ENCODE data around the gene IFT43. TPM values are rescaled to one million over a fixed set of nuclear protein-coding genes. Genes with fewer than 3 reads are reported as not detected.

IFT43 gene
- total RNA-seq, 1 experiment from 2014 or later = 37.9 TPM

GRCh38 chr14:76034566-76034965 is 49.0 kb downstream of the IFT43 start:
- TF ChIP-seq, protein P1, sequence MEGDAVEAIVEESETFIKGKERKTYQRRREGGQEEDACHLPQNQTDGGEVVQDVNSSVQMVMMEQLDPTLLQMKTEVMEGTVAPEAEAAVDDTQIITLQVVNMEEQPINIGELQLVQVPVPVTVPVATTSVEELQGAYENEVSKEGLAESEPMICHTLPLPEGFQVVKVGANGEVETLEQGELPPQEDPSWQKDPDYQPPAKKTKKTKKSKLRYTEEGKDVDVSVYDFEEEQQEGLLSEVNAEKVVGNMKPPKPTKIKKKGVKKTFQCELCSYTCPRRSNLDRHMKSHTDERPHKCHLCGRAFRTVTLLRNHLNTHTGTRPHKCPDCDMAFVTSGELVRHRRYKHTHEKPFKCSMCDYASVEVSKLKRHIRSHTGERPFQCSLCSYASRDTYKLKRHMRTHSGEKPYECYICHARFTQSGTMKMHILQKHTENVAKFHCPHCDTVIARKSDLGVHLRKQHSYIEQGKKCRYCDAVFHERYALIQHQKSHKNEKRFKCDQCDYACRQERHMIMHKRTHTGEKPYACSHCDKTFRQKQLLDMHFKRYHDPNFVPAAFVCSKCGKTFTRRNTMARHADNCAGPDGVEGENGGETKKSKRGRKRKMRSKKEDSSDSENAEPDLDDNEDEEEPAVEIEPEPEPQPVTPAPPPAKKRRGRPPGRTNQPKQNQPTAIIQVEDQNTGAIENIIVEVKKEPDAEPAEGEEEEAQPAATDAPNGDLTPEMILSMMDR (IDR thresholded peaks at IDR 0.05; ENCODE audit: unreplicated experiment) = no peak
- Mint-ChIP-seq H3K27me3 (ENCODE audit: unreplicated experiment) (no peaks in the 10 kb centered on the region), H3K4me3 (ENCODE audit: low read depth, unreplicated experiment) (no peak overlapping the region), H3K27ac (ENCODE audit: unreplicated experiment) (no peak overlapping the region), H3K9me3 (ENCODE audit: low read depth, unreplicated experiment) (no peaks in the 10 kb centered on the region), H3K36me3 (ENCODE audit: insufficient read depth, unreplicated experiment) (no peaks in the 10 kb centered on the region), H3K4me1 (ENCODE audit: low read depth, unreplicated experiment) (no peaks in the 10 kb centered on the region)
- DNase-seq = no peak
- intact Hi-C loops (cut with micrococcal nuclease; ENCODE audit: unreplicated experiment) = no loop called here
- no TSS peak for BruUV-seq (replicated peaks)
- CTCF ChIA-PET = no interaction called here

GRCh38 chr14:76040704-76041103 is 55.1 kb downstream of the IFT43 start:
- Mint-ChIP-seq H3K27me3 (ENCODE audit: unreplicated experiment) (no peaks in the 10 kb centered on the region), H3K36me3 (ENCODE audit: insufficient read depth, unreplicated experiment) (no peaks in the 10 kb centered on the region), H3K27ac (ENCODE audit: unreplicated experiment) (no peak overlapping the region), H3K4me3 (ENCODE audit: low read depth, unreplicated experiment) (no peak overlapping the region), H3K9me3 (ENCODE audit: low read depth, unreplicated experiment) (no peaks in the 10 kb centered on the region), H3K4me1 (ENCODE audit: low read depth, unreplicated experiment) (no peaks in the 10 kb centered on the region)
- CTCF ChIA-PET = no interaction called here
- BruUV-seq (replicated peaks) = no TSS peak
- TF ChIP-seq, protein P1 (IDR thresholded peaks at IDR 0.05; ENCODE audit: unreplicated experiment) = no peak
- DNase-seq = no peak
- intact Hi-C loops (cut with micrococcal nuclease; ENCODE audit: unreplicated experiment) = no loop called here

GRCh38 chr14:76045773-76046172 is 60.2 kb downstream of the IFT43 start:
- no TSS peak for BruUV-seq (replicated peaks)
- no peaks in the 10 kb centered on the region for H3K27me3 Mint-ChIP-seq (ENCODE audit: unreplicated experiment)
- intact Hi-C loops (cut with micrococcal nuclease; ENCODE audit: unreplicated experiment) = no loop called here
- H3K9me3 Mint-ChIP-seq (ENCODE audit: low read depth, unreplicated experiment) = no peaks in the 10 kb centered on the region
- H3K36me3 Mint-ChIP-seq (ENCODE audit: insufficient read depth, unreplicated experiment) = no peaks in the 10 kb centered on the region
- DNase-seq = no peak
- TF ChIP-seq, protein P1 (IDR thresholded peaks at IDR 0.05; ENCODE audit: unreplicated experiment) = no peak
- CTCF ChIA-PET = no interaction called here
- no peak overlapping the region for H3K4me3 Mint-ChIP-seq (ENCODE audit: low read depth, unreplicated experiment)
- H3K27ac Mint-ChIP-seq (ENCODE audit: unreplicated experiment) = no peak overlapping the region
- no peaks in the 10 kb centered on the region for H3K4me1 Mint-ChIP-seq (ENCODE audit: low read depth, unreplicated experiment)

GRCh38 chr14:76050250-76050649 is 64.7 kb downstream of the IFT43 start:
- Mint-ChIP-seq H3K4me3 (ENCODE audit: low read depth, unreplicated experiment) (no peak overlapping the region), H3K36me3 (ENCODE audit: insufficient read depth, unreplicated experiment) (peaks cover 5% of the 10 kb centered on the region), H3K27me3 (ENCODE audit: unreplicated experiment) (no peaks in the 10 kb centered on the region), H3K4me1 (ENCODE audit: low read depth, unreplicated experiment) (no peaks in the 10 kb centered on the region), H3K9me3 (ENCODE audit: low read depth, unreplicated experiment) (no peaks in the 10 kb centered on the region), H3K27ac (ENCODE audit: unreplicated experiment) (no peak overlapping the region)
- intact Hi-C loops (cut with micrococcal nuclease; ENCODE audit: unreplicated experiment) = loop anchor here (2.0 kb wide), 1 partner anchor 595 kb away; no protein-coding TSS in a partner anchor
- DNase-seq = no peak
- BruUV-seq (replicated peaks) = no TSS peak
- TF ChIP-seq, protein P1 (IDR thresholded peaks at IDR 0.05; ENCODE audit: unreplicated experiment) = no peak
- CTCF ChIA-PET = interaction anchor here (1.0 to 2.2 kb wide), 5 partner anchors 303 to 595 kb away, joined by 3 to 8 read pairs (median 4); no protein-coding TSS in a partner anchor

Measured in Calu3 (cell line).